Measurements from ENCODE around the gene SEMA5B. TPM values are rescaled to one million over a fixed set of nuclear protein-coding genes. Genes with fewer than 3 reads are reported as not detected.

Gene SEMA5B
- total RNA-seq, 1 donor from 2014 or later: 1.0 TPM

- no peak for FAIRE-seq
- Histone ChIP-seq H3K4me2 (ENCODE audit: low read length) (no peak overlapping the region), H3K4me3 (ENCODE audit: insufficient read depth, low read depth, low read length) (no peak overlapping the region), H2AFZ (ENCODE audit: low read depth, low read length) (no peak overlapping the region), H3K4me1 (ENCODE audit: insufficient read depth, low read length) (peaks cover 13% of the 10 kb centered on the region), H3K9ac (ENCODE audit: low read length) (no peak overlapping the region), H3K9me3 (ENCODE audit: insufficient read depth, low read depth, low read length) (no peaks in the 10 kb centered on the region), H3K79me2 (ENCODE audit: insufficient read depth, low read length) (peaks cover 88% of the 10 kb centered on the region), H4K20me1 (ENCODE audit: insufficient read depth, low read length) (peaks cover 96% of the 10 kb centered on the region), H3K27ac (ENCODE audit: low read depth, low read length) (no peak overlapping the region), H3K36me3 (ENCODE audit: insufficient read depth, low read length) (no peaks in the 10 kb centered on the region), H3K27me3 (ENCODE audit: insufficient read depth, low read length) (peaks cover 7% of the 10 kb centered on the region)
- no peaks in the 10 kb centered on the region for H3K9me3 Mint-ChIP-seq (ENCODE audit: unreplicated experiment)
- no peak overlapping the region for H3K4me3 Mint-ChIP-seq (ENCODE audit: unreplicated experiment)
- no peaks in the 10 kb centered on the region for H3K27me3 Mint-ChIP-seq (ENCODE audit: low read depth, unreplicated experiment)
- TF ChIP-seq CTCF (IDR thresholded peaks at IDR 0.05; ENCODE audit: insufficient read depth, low read depth, low read length): no peak
- no peak for TF ChIP-seq EZH2 (IDR thresholded peaks at IDR 0.05; ENCODE audit: insufficient read depth, low read length)
- H3K36me3 Mint-ChIP-seq (ENCODE audit: low read depth, unreplicated experiment): peaks cover 3% of the 10 kb centered on the region
- peaks cover 43% of the 10 kb centered on the region for H3K4me1 Mint-ChIP-seq (ENCODE audit: low read depth, unreplicated experiment)
- H3K27ac Mint-ChIP-seq (ENCODE audit: unreplicated experiment): no peak overlapping the region
- no peak for DNase-seq (ENCODE audit: low read depth)
Observed at GRCh38 chr3:123076112-123076495, 48.5 kb upstream of the SEMA5B start.

- H3K4me2 ChIP-seq (ENCODE audit: low read length): peak overlapping the region; percentile 33
- Mint-ChIP-seq H3K4me1 (ENCODE audit: low read depth, unreplicated experiment) (peaks cover 40% of the 10 kb centered on the region), H3K27me3 (ENCODE audit: low read depth, unreplicated experiment) (no peaks in the 10 kb centered on the region), H3K4me3 (ENCODE audit: unreplicated experiment) (no peak overlapping the region), H3K9me3 (ENCODE audit: unreplicated experiment) (no peaks in the 10 kb centered on the region), H3K27ac (ENCODE audit: unreplicated experiment) (peak overlapping the region; percentile 43), H3K36me3 (ENCODE audit: low read depth, unreplicated experiment) (peaks cover 3% of the 10 kb centered on the region)
- H3K27me3 ChIP-seq (ENCODE audit: insufficient read depth, low read length): peaks cover 7% of the 10 kb centered on the region
- H3K9ac ChIP-seq (ENCODE audit: low read length): no peak overlapping the region
- DNase-seq (ENCODE audit: low read depth) (no peak), FAIRE-seq (no peak)
- H3K27ac ChIP-seq (ENCODE audit: low read depth, low read length): no peak overlapping the region
- H3K79me2 ChIP-seq (ENCODE audit: insufficient read depth, low read length): peaks cover 88% of the 10 kb centered on the region
- H2AFZ ChIP-seq (ENCODE audit: low read depth, low read length): no peak overlapping the region
- no peak overlapping the region for H3K4me3 ChIP-seq (ENCODE audit: insufficient read depth, low read depth, low read length)
- H3K36me3 ChIP-seq (ENCODE audit: insufficient read depth, low read length): no peaks in the 10 kb centered on the region
- TF ChIP-seq EZH2 (IDR thresholded peaks at IDR 0.05; ENCODE audit: insufficient read depth, low read length) (no peak), CTCF (IDR thresholded peaks at IDR 0.05; ENCODE audit: insufficient read depth, low read depth, low read length) (no peak)
- H3K4me1 ChIP-seq (ENCODE audit: insufficient read depth, low read length): peaks cover 8% of the 10 kb centered on the region
- no peaks in the 10 kb centered on the region for H3K9me3 ChIP-seq (ENCODE audit: insufficient read depth, low read depth, low read length)
- peaks cover 96% of the 10 kb centered on the region for H4K20me1 ChIP-seq (ENCODE audit: insufficient read depth, low read length)
Observed at GRCh38 chr3:123075359-123075758, 47.8 kb upstream of the SEMA5B start.

DNA sequence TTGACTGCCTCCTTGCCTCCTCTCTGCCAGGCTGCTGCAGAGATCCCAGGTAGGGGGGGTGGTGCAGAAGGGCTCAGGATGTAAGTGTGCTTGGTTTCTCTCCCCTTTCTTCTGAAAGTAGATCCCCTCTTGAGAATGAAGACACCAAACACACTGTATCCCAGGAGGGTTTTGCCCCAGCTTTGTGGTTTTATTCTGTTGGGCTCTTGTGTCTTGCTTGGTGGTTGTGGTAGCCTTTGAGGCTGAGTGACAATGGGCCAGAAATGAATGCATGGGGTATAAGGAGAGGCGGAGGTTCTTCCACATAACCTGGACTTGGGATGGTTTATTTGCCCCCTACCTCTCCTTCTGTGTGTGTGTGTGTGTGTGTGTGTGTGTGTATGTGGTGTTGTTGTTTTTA lies 45.0 kb upstream of the SEMA5B start:
- Histone ChIP-seq H3K4me3 (ENCODE audit: insufficient read depth, low read depth, low read length) (no peak overlapping the region), H4K20me1 (ENCODE audit: insufficient read depth, low read length) (peaks cover 96% of the 10 kb centered on the region), H3K4me2 (ENCODE audit: low read length) (no peak overlapping the region), H3K27ac (ENCODE audit: low read depth, low read length) (no peak overlapping the region), H3K9me3 (ENCODE audit: insufficient read depth, low read depth, low read length) (no peaks in the 10 kb centered on the region), H2AFZ (ENCODE audit: low read depth, low read length) (no peak overlapping the region), H3K9ac (ENCODE audit: low read length) (no peak overlapping the region), H3K79me2 (ENCODE audit: insufficient read depth, low read length) (peaks cover 100% of the 10 kb centered on the region), H3K27me3 (ENCODE audit: insufficient read depth, low read length) (peaks cover 6% of the 10 kb centered on the region), H3K36me3 (ENCODE audit: insufficient read depth, low read length) (no peaks in the 10 kb centered on the region), H3K4me1 (ENCODE audit: insufficient read depth, low read length) (no peaks in the 10 kb centered on the region)
- no peaks in the 10 kb centered on the region for H3K9me3 Mint-ChIP-seq (ENCODE audit: unreplicated experiment)
- peaks cover 3% of the 10 kb centered on the region for H3K36me3 Mint-ChIP-seq (ENCODE audit: low read depth, unreplicated experiment)
- DNase-seq (ENCODE audit: low read depth): no peak
- no peak overlapping the region for H3K4me3 Mint-ChIP-seq (ENCODE audit: unreplicated experiment)
- no peak for FAIRE-seq
- H3K27me3 Mint-ChIP-seq (ENCODE audit: low read depth, unreplicated experiment): no peaks in the 10 kb centered on the region
- TF ChIP-seq CTCF (IDR thresholded peaks at IDR 0.05; ENCODE audit: insufficient read depth, low read depth, low read length): no peak
- no peak for TF ChIP-seq EZH2 (IDR thresholded peaks at IDR 0.05; ENCODE audit: insufficient read depth, low read length)
- peaks cover 32% of the 10 kb centered on the region for H3K4me1 Mint-ChIP-seq (ENCODE audit: low read depth, unreplicated experiment)
- no peak overlapping the region for H3K27ac Mint-ChIP-seq (ENCODE audit: unreplicated experiment)
